ENCODE measurements around the gene MYCBP2. TPM values are rescaled to one million over a fixed set of nuclear protein-coding genes. Genes with fewer than 3 reads are reported as not detected.
A peak's percentile ranks its signal among the peaks of the same experiment; 100 is the strongest.
"Not testable (repeated sequence)": the region's sequence is repeated elsewhere in the genome, so short reads cannot be mapped to it uniquely, and the experiment has no call there.

The MYCBP2 gene
- total RNA-seq, 1 experiment from 2014 or later: 51.8 TPM

DNA sequence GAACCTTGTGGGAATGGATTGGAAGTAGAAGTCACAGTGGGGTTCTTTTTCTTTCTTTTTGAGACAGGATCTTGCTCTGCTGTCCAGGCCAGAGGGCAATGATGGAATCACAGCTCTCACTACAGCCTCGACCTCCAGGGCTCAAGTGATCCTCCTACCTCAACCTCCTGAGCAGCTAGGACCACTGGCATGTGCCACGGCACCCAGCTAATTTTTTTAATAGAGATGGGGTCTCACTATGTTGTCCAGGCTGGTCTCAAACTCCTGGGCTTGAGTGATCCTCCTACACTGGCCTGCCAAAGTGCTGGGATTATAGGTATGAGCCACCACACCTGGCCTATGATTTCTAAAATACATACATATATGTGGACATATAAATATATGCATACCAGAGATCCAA lies 111.4 kb downstream of the MYCBP2 start:
- no TSS peak for BruUV-seq (replicated peaks)
- no peak overlapping the region for H3K4me3 Mint-ChIP-seq (ENCODE audit: unreplicated experiment)

DNA sequence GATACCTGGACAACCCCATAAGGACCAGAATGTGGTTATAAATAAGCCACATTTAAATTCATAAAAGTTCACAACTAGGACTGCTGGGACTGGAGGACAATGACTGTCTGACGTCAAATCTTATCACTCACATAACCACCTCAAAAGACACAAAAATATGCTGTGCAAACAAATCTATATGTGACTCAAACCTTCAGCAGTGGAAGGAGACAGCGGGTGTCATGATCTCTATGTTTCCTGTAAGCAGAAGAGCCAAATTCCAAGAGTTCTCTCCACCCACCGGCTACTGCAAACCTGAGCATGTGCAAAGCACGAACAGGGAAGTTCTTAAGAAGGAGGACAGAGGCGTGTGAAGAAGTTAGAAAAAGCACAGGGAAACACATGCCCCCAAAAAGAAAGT lies 113.2 kb downstream of the MYCBP2 start:
- H3K4me1 Mint-ChIP-seq (ENCODE audit: insufficient read depth, unreplicated experiment): no peaks in the 10 kb centered on the region
- H3K36me3 Mint-ChIP-seq (ENCODE audit: insufficient read depth, unreplicated experiment): peaks cover 42% of the 10 kb centered on the region
- intact Hi-C loops (cut with micrococcal nuclease): no loop called here
- no peaks in the 10 kb centered on the region for H3K27me3 Mint-ChIP-seq (ENCODE audit: insufficient read depth, unreplicated experiment)
- H3K9me3 Mint-ChIP-seq (ENCODE audit: unreplicated experiment): no peaks in the 10 kb centered on the region
- no peak overlapping the region for H3K4me3 Mint-ChIP-seq (ENCODE audit: unreplicated experiment)
- no TSS peak for BruUV-seq (replicated peaks)
- DNase-seq (ENCODE audit: unreplicated experiment): no peak
- TF ChIP-seq, protein P1, sequence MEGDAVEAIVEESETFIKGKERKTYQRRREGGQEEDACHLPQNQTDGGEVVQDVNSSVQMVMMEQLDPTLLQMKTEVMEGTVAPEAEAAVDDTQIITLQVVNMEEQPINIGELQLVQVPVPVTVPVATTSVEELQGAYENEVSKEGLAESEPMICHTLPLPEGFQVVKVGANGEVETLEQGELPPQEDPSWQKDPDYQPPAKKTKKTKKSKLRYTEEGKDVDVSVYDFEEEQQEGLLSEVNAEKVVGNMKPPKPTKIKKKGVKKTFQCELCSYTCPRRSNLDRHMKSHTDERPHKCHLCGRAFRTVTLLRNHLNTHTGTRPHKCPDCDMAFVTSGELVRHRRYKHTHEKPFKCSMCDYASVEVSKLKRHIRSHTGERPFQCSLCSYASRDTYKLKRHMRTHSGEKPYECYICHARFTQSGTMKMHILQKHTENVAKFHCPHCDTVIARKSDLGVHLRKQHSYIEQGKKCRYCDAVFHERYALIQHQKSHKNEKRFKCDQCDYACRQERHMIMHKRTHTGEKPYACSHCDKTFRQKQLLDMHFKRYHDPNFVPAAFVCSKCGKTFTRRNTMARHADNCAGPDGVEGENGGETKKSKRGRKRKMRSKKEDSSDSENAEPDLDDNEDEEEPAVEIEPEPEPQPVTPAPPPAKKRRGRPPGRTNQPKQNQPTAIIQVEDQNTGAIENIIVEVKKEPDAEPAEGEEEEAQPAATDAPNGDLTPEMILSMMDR (IDR thresholded peaks at IDR 0.05; ENCODE audit: unreplicated experiment): no peak
- H3K27ac Mint-ChIP-seq (ENCODE audit: low read depth, unreplicated experiment): no peak overlapping the region
- CTCF ChIA-PET: no interaction called here
- POLR2A ChIA-PET: no interaction called here

More for the DNA sequence above, 111.4 kb downstream of the MYCBP2 start:
- H3K36me3 Mint-ChIP-seq (ENCODE audit: insufficient read depth, unreplicated experiment): peaks cover 34% of the 10 kb centered on the region
- POLR2A ChIA-PET: interaction anchor here (1.4 kb wide), 1 partner anchor 110 kb away, joined by 3 read pairs; no protein-coding TSS in a partner anchor
- TF ChIP-seq, protein P1 (IDR thresholded peaks at IDR 0.05; ENCODE audit: unreplicated experiment): no peak
- CTCF ChIA-PET: no interaction called here
- intact Hi-C loops (cut with micrococcal nuclease): no loop called here
- no peak for DNase-seq (ENCODE audit: unreplicated experiment)
- H3K9me3 Mint-ChIP-seq (ENCODE audit: unreplicated experiment): no peaks in the 10 kb centered on the region
- H3K4me1 Mint-ChIP-seq (ENCODE audit: insufficient read depth, unreplicated experiment): no peaks in the 10 kb centered on the region
- no peaks in the 10 kb centered on the region for H3K27me3 Mint-ChIP-seq (ENCODE audit: insufficient read depth, unreplicated experiment)
- no peak overlapping the region for H3K27ac Mint-ChIP-seq (ENCODE audit: low read depth, unreplicated experiment)

DNA sequence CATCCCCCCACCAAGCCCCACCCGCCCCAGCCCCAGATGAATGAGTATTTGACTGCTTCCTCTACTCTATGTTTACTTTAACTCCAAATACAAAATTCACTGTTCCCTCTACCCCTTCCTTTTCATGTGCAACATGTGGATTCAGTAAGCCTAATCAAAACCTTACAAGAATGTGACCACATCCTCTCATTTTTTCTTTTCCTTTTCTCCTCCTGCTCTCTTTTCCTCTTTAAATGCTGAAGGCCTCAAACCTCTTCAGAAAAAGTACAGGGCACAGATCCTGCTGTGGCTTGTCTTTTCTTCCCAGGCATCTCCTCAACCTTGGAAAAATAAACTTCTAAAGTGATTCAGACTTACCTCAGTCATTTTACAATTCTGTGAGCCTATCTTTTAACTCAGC lies 119.0 kb downstream of the MYCBP2 start:
- Mint-ChIP-seq H3K27me3 (ENCODE audit: insufficient read depth, unreplicated experiment) (no peaks in the 10 kb centered on the region), H3K36me3 (ENCODE audit: insufficient read depth, unreplicated experiment) (peaks cover 18% of the 10 kb centered on the region), H3K27ac (ENCODE audit: low read depth, unreplicated experiment) (peak overlapping the region; percentile 16), H3K9me3 (ENCODE audit: unreplicated experiment) (no peaks in the 10 kb centered on the region), H3K4me3 (ENCODE audit: unreplicated experiment) (no peak overlapping the region), H3K4me1 (ENCODE audit: insufficient read depth, unreplicated experiment) (peaks cover 6% of the 10 kb centered on the region)
- DNase-seq (ENCODE audit: unreplicated experiment): no peak
- CTCF ChIA-PET: no interaction called here
- TF ChIP-seq, protein P1 (IDR thresholded peaks at IDR 0.05; ENCODE audit: unreplicated experiment): no peak
- intact Hi-C loops (cut with micrococcal nuclease): no loop called here
- BruUV-seq (replicated peaks): no TSS peak
- POLR2A ChIA-PET: interaction anchor here (1.4 kb wide), 1 partner anchor 16 kb away, joined by 4 read pairs; no protein-coding TSS in a partner anchor

DNA sequence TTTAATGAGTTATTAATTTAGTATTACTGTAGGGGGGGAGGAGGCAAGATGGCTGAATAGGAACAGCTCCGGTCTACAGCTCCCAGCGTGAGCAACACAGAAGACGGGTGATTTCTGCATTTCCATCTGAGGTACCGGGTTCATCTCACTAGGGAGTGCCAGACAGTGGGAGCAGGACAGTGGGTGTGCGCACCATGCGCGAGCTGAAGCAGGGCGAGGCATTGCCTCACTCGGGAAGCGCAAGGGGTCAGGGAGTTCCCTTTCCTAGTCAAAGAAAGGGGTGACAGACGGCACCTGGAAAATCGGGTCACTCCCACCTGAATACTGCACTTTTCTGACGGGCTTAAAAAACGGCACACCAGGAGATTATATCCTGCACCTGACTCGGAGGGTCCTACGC lies 127.9 kb downstream of the MYCBP2 start:
- CTCF ChIA-PET; H3K4me3 Mint-ChIP-seq (ENCODE audit: unreplicated experiment); H3K9me3 Mint-ChIP-seq (ENCODE audit: unreplicated experiment); H3K27ac Mint-ChIP-seq (ENCODE audit: low read depth, unreplicated experiment); H3K36me3 Mint-ChIP-seq (ENCODE audit: insufficient read depth, unreplicated experiment); POLR2A ChIA-PET; DNase-seq (ENCODE audit: unreplicated experiment); intact Hi-C loops (cut with micrococcal nuclease); H3K27me3 Mint-ChIP-seq (ENCODE audit: insufficient read depth, unreplicated experiment); H3K4me1 Mint-ChIP-seq (ENCODE audit: insufficient read depth, unreplicated experiment); BruUV-seq (replicated peaks): not testable (repeated sequence)

DNA sequence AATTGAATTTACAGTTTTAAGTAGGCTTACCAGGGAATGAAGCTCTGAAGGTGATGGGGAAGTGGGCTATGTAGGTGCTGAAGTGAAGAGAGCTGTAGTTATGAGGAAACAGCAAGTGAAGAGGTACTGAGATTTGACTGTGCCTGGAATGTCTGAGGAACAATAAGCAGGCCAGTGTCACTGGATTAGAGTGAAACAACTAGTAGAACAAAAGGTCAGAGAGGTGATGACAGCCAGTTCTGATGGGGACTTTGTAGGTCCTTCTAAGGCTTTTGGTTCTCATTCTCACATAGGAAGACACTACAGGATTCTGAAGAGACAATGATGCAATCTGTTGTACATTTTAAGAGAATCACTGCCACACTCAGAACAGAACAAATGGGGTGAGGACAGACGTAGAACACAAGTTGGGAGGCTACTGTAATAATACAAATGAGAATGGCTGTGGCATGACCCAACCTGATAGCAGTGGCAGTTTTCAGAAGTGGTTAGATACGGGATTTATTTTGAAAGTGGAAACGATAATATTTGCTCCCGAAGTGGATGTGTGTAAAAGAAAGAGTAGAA lies 130.8 kb downstream of the MYCBP2 start:
- CTCF ChIA-PET: no interaction called here

More for the DNA sequence above, 130.8 kb downstream of the MYCBP2 start:
- no TSS peak for BruUV-seq (replicated peaks)
- Mint-ChIP-seq H3K4me3 (ENCODE audit: unreplicated experiment) (no peak overlapping the region), H3K27me3 (ENCODE audit: insufficient read depth, unreplicated experiment) (no peaks in the 10 kb centered on the region), H3K4me1 (ENCODE audit: insufficient read depth, unreplicated experiment) (no peaks in the 10 kb centered on the region), H3K36me3 (ENCODE audit: insufficient read depth, unreplicated experiment) (peaks cover 14% of the 10 kb centered on the region), H3K27ac (ENCODE audit: low read depth, unreplicated experiment) (no peak overlapping the region), H3K9me3 (ENCODE audit: unreplicated experiment) (no peaks in the 10 kb centered on the region)
- POLR2A ChIA-PET: interaction anchor here (0.6 kb wide), 1 partner anchor 132 kb away, joined by 3 read pairs; no protein-coding TSS in a partner anchor
- DNase-seq (ENCODE audit: unreplicated experiment): no peak
- intact Hi-C loops (cut with micrococcal nuclease): no loop called here
- TF ChIP-seq, protein P1 (IDR thresholded peaks at IDR 0.05; ENCODE audit: unreplicated experiment): no peak

Measured in MCF 10A (cell line).